KBM-7 (cell line): ENCODE results near the gene BAG1.

Experiments used
- DNase-seq: peaks from one replicate; pipeline ENCODE4 v3.0.0-alpha.2; 2015
- in situ Hi-C: fragments of 300-500 bp; cut with MboI; formaldehyde crosslinking; loops from 2 replicates; pipeline ENCODE4 v1.14.3; 2020; ENCODE audit warnings: low sequenced_read_pairs, low pct_unique_long_range_greater_than_20kb, mixed read lengths

BAG1 gene

GRCh38 chr9:33285502-33285901 lies 21.0 kb upstream of the BAG1 start:
- in situ Hi-C loops, result no loop called here
- DNase-seq, result no peak

GRCh38 chr9:33277484-33277883 lies 13.0 kb upstream of the BAG1 start:
- in situ Hi-C loops, result no loop called here
- no peak for DNase-seq

GRCh38 chr9:33273972-33274328 lies 9.4 kb upstream of the BAG1 start:
- no peak for DNase-seq
- in situ Hi-C loops, result no loop called here

GRCh38 chr9:33273266-33273971 lies 8.9 kb upstream of the BAG1 start:
- in situ Hi-C loops, result no loop called here
- no peak for DNase-seq

- DNase-seq, result no peak
- in situ Hi-C loops, result no loop called here
Observed at GRCh38 chr9:33272061-33272460, 7.6 kb upstream of the BAG1 start.

GRCh38 chr9:33270146-33270545 lies 5.6 kb upstream of the BAG1 start:
- DNase-seq, result no peak
- in situ Hi-C loops, result no loop called here

- in situ Hi-C loops, result no loop called here
- DNase-seq, result no peak
Observed at GRCh38 chr9:33267151-33267767, 2.8 kb upstream of the BAG1 start.

- no peak for DNase-seq
- in situ Hi-C loops, result no loop called here
Observed at GRCh38 chr9:33265211-33265865, 830 bp upstream of the BAG1 start.

GRCh38 chr9:33264003-33264472 lies 470 bp downstream of the BAG1 start:
- in situ Hi-C loops, result no loop called here
- peak; percentile 46 for DNase-seq

- in situ Hi-C loops, result no loop called here
- peak; percentile 46 for DNase-seq
Observed at GRCh38 chr9:33263131-33264002, 1.1 kb downstream of the BAG1 start.

- no peak for DNase-seq
- in situ Hi-C loops, result no loop called here
Observed at GRCh38 chr9:33260372-33260771, 4.1 kb downstream of the BAG1 start.

GRCh38 chr9:33257276-33257675 lies 7.2 kb downstream of the BAG1 start:
- in situ Hi-C loops, result no loop called here
- no peak for DNase-seq

- DNase-seq, result no peak
- in situ Hi-C loops, result no loop called here
Observed at GRCh38 chr9:33256236-33256635, 8.3 kb downstream of the BAG1 start.

GRCh38 chr9:33255471-33255870 lies 9.0 kb downstream of the BAG1 start:
- in situ Hi-C loops, result no loop called here
- DNase-seq, result no peak

GRCh38 chr9:33255014-33255413 lies 9.5 kb downstream of the BAG1 start:
- DNase-seq, result no peak
- in situ Hi-C loops, result no loop called here

- no peak for DNase-seq
- in situ Hi-C loops, result no loop called here
Observed at GRCh38 chr9:33254211-33254610, 10.3 kb downstream of the BAG1 start.

GRCh38 chr9:33250458-33250995 lies 14.0 kb downstream of the BAG1 start:
- in situ Hi-C loops, result no loop called here
- no peak for DNase-seq

GRCh38 chr9:33249983-33250382 lies 14.5 kb downstream of the BAG1 start:
- in situ Hi-C loops, result no loop called here

GRCh38 chr9:33249087-33249658 lies 15.3 kb downstream of the BAG1 start:
- no peak for DNase-seq
- in situ Hi-C loops, result no loop called here

More at GRCh38 chr9:33249983-33250382, 14.5 kb downstream of the BAG1 start:
- no peak for DNase-seq
